C1 segment of cervical spinal cord (tissue), 14 donors: ENCODE data around the gene HDAC7.

Source experiments
- DNase-seq, 14 donors: peaks; one replicate each; lab custom pipeline; 2025; lab: John Stamatoyannopoulos, UW

HDAC7 gene

GRCh38 chr12:47819896-47820630 is at the start of gene HDAC7:
TSS of gene HDAC7 (minus strand) at chr12:47819903. CDS start at chr12:47819785, 118 bp downstream.
- DNase-seq = peak in 12 of 14 donors; percentile 38 to 81 (median 58)

GRCh38 chr12:47868552-47869031 is 48.9 kb upstream of the HDAC7 start:
- peak in 1 of 14 donors; percentile 8 for DNase-seq

- no peak for DNase-seq
These were observed 48.3 kb upstream of the HDAC7 start for GRCh38 chr12:47868041-47868440.

GRCh38 chr12:47867495-47867941 is 47.8 kb upstream of the HDAC7 start:
- DNase-seq = peak in 1 of 14 donors; percentile 16

- no peak for DNase-seq
These were observed 45.0 kb upstream of the HDAC7 start for GRCh38 chr12:47864646-47865235.

- DNase-seq = no peak
These were observed 44.3 kb upstream of the HDAC7 start for GRCh38 chr12:47863985-47864384.

- no peak for DNase-seq
These were observed 43.8 kb upstream of the HDAC7 start for GRCh38 chr12:47863467-47863866.

- no peak for DNase-seq
These were observed 43.2 kb upstream of the HDAC7 start for GRCh38 chr12:47862881-47863280.

- DNase-seq = no peak
These were observed 42.6 kb upstream of the HDAC7 start for GRCh38 chr12:47862167-47862750.

GRCh38 chr12:47860873-47861272 is 41.2 kb upstream of the HDAC7 start:
- DNase-seq = no peak

- no peak for DNase-seq
These were observed 40.7 kb upstream of the HDAC7 start for GRCh38 chr12:47860279-47860841.

- no peak for DNase-seq
These were observed 39.0 kb upstream of the HDAC7 start for GRCh38 chr12:47858511-47859266.

- no peak for DNase-seq
These were observed 37.2 kb upstream of the HDAC7 start for GRCh38 chr12:47856721-47857575.

GRCh38 chr12:47856094-47856493 is 36.4 kb upstream of the HDAC7 start:
- DNase-seq = no peak

- no peak for DNase-seq
These were observed 35.8 kb upstream of the HDAC7 start for GRCh38 chr12:47855502-47855901.

GRCh38 chr12:47854531-47854930 is 34.8 kb upstream of the HDAC7 start:
- DNase-seq = no peak

- no peak for DNase-seq
These were observed 32.4 kb upstream of the HDAC7 start for GRCh38 chr12:47852096-47852571.

GRCh38 chr12:47851303-47851952 is 31.7 kb upstream of the HDAC7 start:
- no peak for DNase-seq

GRCh38 chr12:47850153-47851084 is 30.7 kb upstream of the HDAC7 start:
- no peak for DNase-seq
